WERI-Rb-1 (cell line): ENCODE results near the gene BGN.

Experiments
- DNase-seq: peaks from one replicate; pipeline ENCODE4 v3.0.0-alpha.2; 2020
- H3K27ac ChIP-seq: fragments of 250-450 bp; sonication (Bioruptor Pico); 2 replicates; pipeline ENCODE4 v1.5.1; 2020; ENCODE audit warnings: mild to moderate bottlenecking, moderate library complexity
- H3K27me3 ChIP-seq: fragments of 250-450 bp; sonication (Bioruptor Pico); 2 replicates; pipeline ENCODE4 v1.5.1; 2021; ENCODE audit warnings: mild to moderate bottlenecking, low read depth, moderate library complexity; ENCODE audit not compliant: insufficient read depth, severe bottlenecking
- H3K36me3 ChIP-seq: fragments of 250-450 bp; sonication (Bioruptor Pico); 2 replicates; pipeline ENCODE4 v1.5.1; 2020; ENCODE audit warnings: mild to moderate bottlenecking, moderate library complexity
- H3K4me3 ChIP-seq: 2 replicates; pipeline ENCODE4 v1.5.1; 2011; ENCODE audit warnings: low read depth, mild to moderate bottlenecking, control low read depth, low read length
- H3K9me3 ChIP-seq: fragments of 250-450 bp; sonication (Bioruptor Pico); 2 replicates; pipeline ENCODE4 v1.5.1; 2021; ENCODE audit warnings: mild to moderate bottlenecking, moderate library complexity; ENCODE audit not compliant: severe bottlenecking
- CTCF ChIP-seq: IDR thresholded peaks from 2 replicates; pipeline ENCODE4 v1.5.1; 2011; ENCODE audit warnings: low read depth, mild to moderate bottlenecking, control low read depth, inconsistent platforms, low read length

The BGN gene

GRCh38 chrX:153511784-153512500 is 17.2 kb downstream of the BGN start:
- TF ChIP-seq CTCF = no peak
- Histone ChIP-seq H3K27ac (peak overlapping the region; percentile 83), H3K27me3 (peaks cover 26% of the 10 kb centered on the region)

GRCh38 chrX:153512501-153512893 is 17.7 kb downstream of the BGN start:
- Histone ChIP-seq H3K27ac (peak overlapping the region; percentile 83), H3K9me3 (no peaks in the 10 kb centered on the region), H3K36me3 (no peaks in the 10 kb centered on the region), H3K4me3 (no peak overlapping the region), H3K27me3 (peaks cover 21% of the 10 kb centered on the region)
- no peak for TF ChIP-seq CTCF
- DNase-seq = no peak

More at GRCh38 chrX:153511784-153512500, 17.2 kb downstream of the BGN start:
- Histone ChIP-seq H3K9me3 (no peaks in the 10 kb centered on the region), H3K36me3 (no peaks in the 10 kb centered on the region), H3K4me3 (no peak overlapping the region)
- peak; percentile 78 for DNase-seq

- no peak overlapping the region for H3K4me3 ChIP-seq
- no peaks in the 10 kb centered on the region for H3K36me3 ChIP-seq
- no peak for TF ChIP-seq CTCF
- DNase-seq = no peak
- no peaks in the 10 kb centered on the region for H3K9me3 ChIP-seq
- H3K27ac ChIP-seq = no peak overlapping the region
- peaks cover 20% of the 10 kb centered on the region for H3K27me3 ChIP-seq
Measured at GRCh38 chrX:153513265-153513664, 18.5 kb downstream of the BGN start.

- no peak overlapping the region for H3K4me3 ChIP-seq
- DNase-seq = no peak
- no peaks in the 10 kb centered on the region for H3K9me3 ChIP-seq
- no peak for TF ChIP-seq CTCF
- no peak overlapping the region for H3K27ac ChIP-seq
- H3K36me3 ChIP-seq = no peaks in the 10 kb centered on the region; the same call in 1 of the 2 replicates
- H3K27me3 ChIP-seq = peaks cover 23% of the 10 kb centered on the region
Measured at GRCh38 chrX:153514259-153514658, 19.5 kb downstream of the BGN start.

- Histone ChIP-seq H3K36me3 (no peaks in the 10 kb centered on the region; the same call in 1 of the 2 replicates), H3K27me3 (peaks cover 17% of the 10 kb centered on the region), H3K27ac (no peak overlapping the region), H3K9me3 (no peaks in the 10 kb centered on the region), H3K4me3 (no peak overlapping the region)
- no peak for DNase-seq
- no peak for TF ChIP-seq CTCF
Measured at GRCh38 chrX:153515435-153515834, 20.7 kb downstream of the BGN start.

- Histone ChIP-seq H3K36me3 (no peaks in the 10 kb centered on the region; the same call in 1 of the 2 replicates), H3K27me3 (peaks cover 15% of the 10 kb centered on the region), H3K9me3 (no peaks in the 10 kb centered on the region)
Measured at GRCh38 chrX:153516073-153516472, 21.3 kb downstream of the BGN start.

More at GRCh38 chrX:153516073-153516472, 21.3 kb downstream of the BGN start:
- TF ChIP-seq CTCF = no peak
- Histone ChIP-seq H3K4me3 (no peak overlapping the region), H3K27ac (no peak overlapping the region)
- no peak for DNase-seq
